ENCODE data around the gene CYP4F2. TPM values are rescaled to one million over a fixed set of nuclear protein-coding genes. Genes with fewer than 3 reads are reported as not detected.
"Not testable (repeated sequence)": the region's sequence is repeated elsewhere in the genome, so short reads cannot be mapped to it uniquely, and the experiment has no call there.

CYP4F2 gene
- total RNA-seq, 5 donors from 2014 or later (not counting 1 experiment from before 2014, with no cell fraction given) = 0.29 TPM; not detected in 4

GRCh38 chr19:15905026-15905425 lies 7.2 kb upstream of the CYP4F2 start:
- Histone ChIP-seq H3K4me1 (ENCODE audit: control insufficient read depth in 1 of 2, extremely low read depth in 1 of 2, insufficient read depth in 2 of 2, low read length in 2 of 2) (peaks cover 0 to 2% of the 10 kb centered on the region in 2 experiments), H3K4me3 (ENCODE audit: control insufficient read depth in 1 of 2, extremely low read depth in 1 of 2, low read length in 1 of 2) (no peak overlapping the region), H3K36me3 (ENCODE audit: control insufficient read depth in 2 of 2, extremely low read depth in 1 of 2, insufficient read depth in 1 of 2, low read length in 1 of 2) (no peaks in the 10 kb centered on the region), H3K27ac (ENCODE audit: low read length) (no peak overlapping the region), H3K27me3 (replicated peaks in 1 of 2; ENCODE audit: control insufficient read depth in 2 of 2, extremely low read depth in 1 of 2, insufficient read depth in 2 of 2, low read length in 1 of 2) (peaks cover 2 to 10% of the 10 kb centered on the region in 2 experiments), H3K9me3 (no peaks in the 10 kb centered on the region)
- POLR2A ChIA-PET = no interaction called here
- H3K4me1 Mint-ChIP-seq = peaks cover 6 to 10% (median 9%) of the 10 kb centered on the region in 3 donors
- CTCF ChIA-PET = interaction anchor here in 1 of 2 donors (0.6 kb wide), 1 partner anchor 27 kb away, joined by 3 read pairs; no protein-coding TSS in a partner anchor
- H3K9me3 Mint-ChIP-seq = peaks cover 0 to 25% (median 0%) of the 10 kb centered on the region in 3 donors
- no peak overlapping the region for H3K4me3 Mint-ChIP-seq
- DNase-seq (no peak), ATAC-seq (replicated peaks in 1 of 4) (no peak)
- peaks cover 2% of the 10 kb centered on the region for H3K36me3 Mint-ChIP-seq
- no peak overlapping the region for H3K27ac Mint-ChIP-seq
- peaks cover 28 to 53% of the 10 kb centered on the region in 2 donors for H3K27me3 Mint-ChIP-seq

- H3K4me3 ChIP-seq (ENCODE audit: control insufficient read depth in 1 of 2, extremely low read depth in 1 of 2, low read length in 1 of 2); ATAC-seq (replicated peaks in 1 of 4); H3K36me3 Mint-ChIP-seq; H3K27ac Mint-ChIP-seq; H3K27ac ChIP-seq (ENCODE audit: low read length); H3K4me3 Mint-ChIP-seq; CTCF ChIA-PET; POLR2A ChIA-PET; H3K36me3 ChIP-seq (ENCODE audit: control insufficient read depth in 2 of 2, extremely low read depth in 1 of 2, insufficient read depth in 1 of 2, low read length in 1 of 2); H3K4me1 ChIP-seq (ENCODE audit: control insufficient read depth in 1 of 2, extremely low read depth in 1 of 2, insufficient read depth in 2 of 2, low read length in 2 of 2); DNase-seq; H3K9me3 ChIP-seq: not testable (repeated sequence)
- Mint-ChIP-seq H3K4me1 (peaks cover 9 to 12% (median 11%) of the 10 kb centered on the region in 3 donors), H3K27me3 (peaks cover 22 to 46% of the 10 kb centered on the region in 2 donors), H3K9me3 (peaks cover 0 to 25% (median 0%) of the 10 kb centered on the region in 3 donors)
- H3K27me3 ChIP-seq (replicated peaks in 1 of 2; ENCODE audit: control insufficient read depth in 2 of 2, extremely low read depth in 1 of 2, insufficient read depth in 2 of 2, low read length in 1 of 2) = peaks cover 0 to 15% of the 10 kb centered on the region in 2 experiments
- 93% methylated on average over 21 of the region's 29 CpGs for WGBS (ENCODE audit: insufficient coverage)
These were observed 5.0 kb upstream of the CYP4F2 start for GRCh38 chr19:15902898-15903297.

GRCh38 chr19:15902254-15902653 lies 4.4 kb upstream of the CYP4F2 start:
- peaks cover 2% of the 10 kb centered on the region for H3K36me3 Mint-ChIP-seq
- WGBS (ENCODE audit: insufficient coverage) = 90% methylated on average over 11 of the region's 11 CpGs
- H3K9me3 ChIP-seq = no peaks in the 10 kb centered on the region
- no peak overlapping the region for H3K4me3 Mint-ChIP-seq
- no peak overlapping the region for H3K4me3 ChIP-seq (ENCODE audit: control insufficient read depth in 1 of 2, extremely low read depth in 1 of 2, low read length in 1 of 2)
- peaks cover 21 to 43% of the 10 kb centered on the region in 2 donors for H3K27me3 Mint-ChIP-seq
- ATAC-seq (replicated peaks in 1 of 4) (no peak), DNase-seq (no peak)
- H3K27me3 ChIP-seq (replicated peaks in 1 of 2; ENCODE audit: control insufficient read depth in 2 of 2, extremely low read depth in 1 of 2, insufficient read depth in 2 of 2, low read length in 1 of 2) = peaks cover 0 to 21% of the 10 kb centered on the region in 2 experiments
- H3K27ac Mint-ChIP-seq = no peak overlapping the region
- no peak overlapping the region for H3K27ac ChIP-seq (ENCODE audit: low read length)
- ChIA-PET CTCF (no interaction called here), POLR2A (no interaction called here)
- H3K9me3 Mint-ChIP-seq = peaks cover 0 to 25% (median 0%) of the 10 kb centered on the region in 3 donors
- peaks cover 9 to 12% (median 11%) of the 10 kb centered on the region in 3 donors for H3K4me1 Mint-ChIP-seq
- H3K36me3 ChIP-seq (ENCODE audit: control insufficient read depth in 2 of 2, extremely low read depth in 1 of 2, insufficient read depth in 1 of 2, low read length in 1 of 2) = no peaks in the 10 kb centered on the region
- peaks cover 0 to 2% of the 10 kb centered on the region in 2 experiments for H3K4me1 ChIP-seq (ENCODE audit: control insufficient read depth in 1 of 2, extremely low read depth in 1 of 2, insufficient read depth in 2 of 2, low read length in 2 of 2)

GRCh38 chr19:15900504-15900903 lies 2.6 kb upstream of the CYP4F2 start:
- Mint-ChIP-seq H3K27me3 (peaks cover 29 to 46% of the 10 kb centered on the region in 2 donors), H3K9me3 (peaks cover 0 to 19% (median 0%) of the 10 kb centered on the region in 3 donors), H3K4me1 (peaks cover 9 to 12% (median 11%) of the 10 kb centered on the region in 3 donors), H3K4me3 (peak overlapping the region; percentile 53 to 78 (median 75)), H3K27ac (no peak overlapping the region), H3K36me3 (peaks cover 2% of the 10 kb centered on the region)
- H3K9me3 ChIP-seq = no peaks in the 10 kb centered on the region
- DNase-seq (no peak), ATAC-seq (replicated peaks in 1 of 4) (peak in 1 of 4 experiments; percentile 42)
- 100% methylated on average over 2 of the region's 11 CpGs for WGBS (ENCODE audit: insufficient coverage)
- POLR2A ChIA-PET = no interaction called here
- H3K4me3 ChIP-seq (ENCODE audit: control insufficient read depth in 1 of 2, extremely low read depth in 1 of 2, low read length in 1 of 2) = peak overlapping the region in 1 of 2 donors; percentile 23
- H3K4me1 ChIP-seq (ENCODE audit: control insufficient read depth in 1 of 2, extremely low read depth in 1 of 2, insufficient read depth in 2 of 2, low read length in 2 of 2) = peaks cover 0 to 2% of the 10 kb centered on the region in 2 experiments
- CTCF ChIA-PET = interaction anchor here in 1 of 2 donors (0.6 kb wide), 1 partner anchor 1955 kb away, joined by 5 read pairs; no protein-coding TSS in a partner anchor
- H3K27me3 ChIP-seq (replicated peaks in 1 of 2; ENCODE audit: control insufficient read depth in 2 of 2, extremely low read depth in 1 of 2, insufficient read depth in 2 of 2, low read length in 1 of 2) = peaks cover 0 to 30% of the 10 kb centered on the region in 2 experiments
- H3K27ac ChIP-seq (ENCODE audit: low read length) = no peak overlapping the region
- no peaks in the 10 kb centered on the region for H3K36me3 ChIP-seq (ENCODE audit: control insufficient read depth in 2 of 2, extremely low read depth in 1 of 2, insufficient read depth in 1 of 2, low read length in 1 of 2)

- CTCF ChIA-PET, POLR2A ChIA-PET: not testable (repeated sequence)
These were observed 2.2 kb upstream of the CYP4F2 start for GRCh38 chr19:15900032-15900431.

GRCh38 chr19:15899561-15899960 lies 1.7 kb upstream of the CYP4F2 start:
- H3K36me3 Mint-ChIP-seq; DNase-seq; H3K9me3 ChIP-seq; CTCF ChIA-PET; H3K4me1 ChIP-seq (ENCODE audit: control insufficient read depth in 1 of 2, extremely low read depth in 1 of 2, insufficient read depth in 2 of 2, low read length in 2 of 2); H3K27ac ChIP-seq (ENCODE audit: low read length); H3K4me3 ChIP-seq (ENCODE audit: control insufficient read depth in 1 of 2, extremely low read depth in 1 of 2, low read length in 1 of 2); ATAC-seq (replicated peaks in 1 of 4); POLR2A ChIA-PET; H3K27ac Mint-ChIP-seq; H3K36me3 ChIP-seq (ENCODE audit: control insufficient read depth in 2 of 2, extremely low read depth in 1 of 2, insufficient read depth in 1 of 2, low read length in 1 of 2): not testable (repeated sequence)
- H3K27me3 ChIP-seq (replicated peaks in 1 of 2; ENCODE audit: control insufficient read depth in 2 of 2, extremely low read depth in 1 of 2, insufficient read depth in 2 of 2, low read length in 1 of 2) = peaks cover 0 to 39% of the 10 kb centered on the region in 2 experiments
- Mint-ChIP-seq H3K4me1 (peaks cover 9 to 12% (median 11%) of the 10 kb centered on the region in 3 donors), H3K27me3 (peaks cover 24 to 45% of the 10 kb centered on the region in 2 donors), H3K4me3 (peak overlapping the region in 2 of 3 donors; percentile 9 to 78), H3K9me3 (peaks cover 0 to 12% (median 0%) of the 10 kb centered on the region in 3 donors)
- WGBS (ENCODE audit: insufficient coverage) = 21% methylated on average over 17 of the region's 30 CpGs

More at GRCh38 chr19:15900032-15900431, 2.2 kb upstream of the CYP4F2 start:
- not testable (repeated sequence) for ATAC-seq (replicated peaks in 1 of 4); H3K36me3 Mint-ChIP-seq; H3K4me1 ChIP-seq (ENCODE audit: control insufficient read depth in 1 of 2, extremely low read depth in 1 of 2, insufficient read depth in 2 of 2, low read length in 2 of 2); H3K27ac ChIP-seq (ENCODE audit: low read length); H3K27ac Mint-ChIP-seq; H3K36me3 ChIP-seq (ENCODE audit: control insufficient read depth in 2 of 2, extremely low read depth in 1 of 2, insufficient read depth in 1 of 2, low read length in 1 of 2); H3K4me3 ChIP-seq (ENCODE audit: control insufficient read depth in 1 of 2, extremely low read depth in 1 of 2, low read length in 1 of 2); DNase-seq; H3K9me3 ChIP-seq
- peaks cover 0 to 17% (median 0%) of the 10 kb centered on the region in 3 donors for H3K9me3 Mint-ChIP-seq
- peaks cover 9 to 12% (median 11%) of the 10 kb centered on the region in 3 donors for H3K4me1 Mint-ChIP-seq
- peak overlapping the region; percentile 53 to 78 (median 75) for H3K4me3 Mint-ChIP-seq
- peaks cover 0 to 34% of the 10 kb centered on the region in 2 experiments for H3K27me3 ChIP-seq (replicated peaks in 1 of 2; ENCODE audit: control insufficient read depth in 2 of 2, extremely low read depth in 1 of 2, insufficient read depth in 2 of 2, low read length in 1 of 2)
- H3K27me3 Mint-ChIP-seq = peaks cover 25 to 46% of the 10 kb centered on the region in 2 donors
- no CpG with 5 or more reads among the region's 15 CpGs for WGBS (ENCODE audit: insufficient coverage)
